Omental fat pad (tissue), 4 donors: ENCODE data around the gene MYH9. TPM values are rescaled to one million over a fixed set of nuclear protein-coding genes. Genes with fewer than 3 reads are reported as not detected.
"Not testable (repeated sequence)": the region's sequence is repeated elsewhere in the genome, so short reads cannot be mapped to it uniquely, and the experiment has no call there.

Experiments used
- ATAC-seq: fragments of 150-250 bp; one replicate; pipeline ENCODE4 v1.9.1; 2016; ENCODE audit warnings: mild to moderate bottlenecking, moderate library complexity; ENCODE audit not compliant: low FRiP score
- DNase-seq: peaks from one replicate; pipeline ENCODE4 v3.0.0-alpha.2; 2019; ENCODE audit warnings: low spot score
- CTCF ChIP-seq, 3 donors: fragments of 450-650 bp; IDR thresholded peaks; one replicate each; pipeline ENCODE4 v1.5.1; 2016 to 2017; ENCODE audit warnings: antibody characterized with exemption in 3 of 3, mild to moderate bottlenecking in 3 of 3, moderate library complexity in 2 of 3
- total RNA-seq, 4 donors: library from RNA; depleted of rRNA; stranded (reverse); fragments of >200 nt; gene quantifications; one replicate each; pipeline ENCODE4 v1.1.0, GENCODE V29; 2016

Gene MYH9
- total RNA-seq, 4 donors from 2014 or later: 225 to 463 (median 370) TPM

GRCh38 chr22:36419177-36419911, 31.6 kb upstream of the MYH9 start:
- TF ChIP-seq CTCF (IDR thresholded peaks at IDR 0.05): no peak
- ATAC-seq: peak; percentile 43
- DNase-seq: no peak

DNA sequence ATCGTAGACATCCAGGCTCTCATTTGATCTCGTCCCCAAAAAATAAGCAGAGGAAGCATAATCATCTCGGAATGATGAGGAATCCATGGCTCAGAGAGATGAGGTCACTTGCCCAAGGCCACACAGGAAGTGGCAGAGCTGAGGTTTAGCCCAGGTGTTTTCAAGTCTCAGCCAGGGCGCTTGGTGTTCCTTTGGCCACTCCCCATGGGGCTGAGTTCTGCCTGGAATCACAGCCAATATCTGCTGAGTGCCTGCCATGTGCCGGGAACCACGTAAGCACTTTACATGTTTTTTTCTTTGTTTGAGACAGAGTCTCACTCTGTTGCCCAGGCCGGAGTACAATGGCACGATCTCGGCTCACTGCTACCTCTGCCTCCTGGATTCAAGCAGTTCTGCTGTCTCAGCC, 29.5 kb upstream of the MYH9 start:
- ATAC-seq (no peak), DNase-seq (no peak)
- TF ChIP-seq CTCF (IDR thresholded peaks at IDR 0.05): no peak

- DNase-seq: no peak
- TF ChIP-seq CTCF (IDR thresholded peaks at IDR 0.05): no peak
- ATAC-seq: no peak
Measured at GRCh38 chr22:36415415-36416168, 27.8 kb upstream of the MYH9 start.

GRCh38 chr22:36413022-36413775, 25.4 kb upstream of the MYH9 start:
- ATAC-seq (no peak), DNase-seq (no peak)
- TF ChIP-seq CTCF (IDR thresholded peaks at IDR 0.05): no peak

DNA sequence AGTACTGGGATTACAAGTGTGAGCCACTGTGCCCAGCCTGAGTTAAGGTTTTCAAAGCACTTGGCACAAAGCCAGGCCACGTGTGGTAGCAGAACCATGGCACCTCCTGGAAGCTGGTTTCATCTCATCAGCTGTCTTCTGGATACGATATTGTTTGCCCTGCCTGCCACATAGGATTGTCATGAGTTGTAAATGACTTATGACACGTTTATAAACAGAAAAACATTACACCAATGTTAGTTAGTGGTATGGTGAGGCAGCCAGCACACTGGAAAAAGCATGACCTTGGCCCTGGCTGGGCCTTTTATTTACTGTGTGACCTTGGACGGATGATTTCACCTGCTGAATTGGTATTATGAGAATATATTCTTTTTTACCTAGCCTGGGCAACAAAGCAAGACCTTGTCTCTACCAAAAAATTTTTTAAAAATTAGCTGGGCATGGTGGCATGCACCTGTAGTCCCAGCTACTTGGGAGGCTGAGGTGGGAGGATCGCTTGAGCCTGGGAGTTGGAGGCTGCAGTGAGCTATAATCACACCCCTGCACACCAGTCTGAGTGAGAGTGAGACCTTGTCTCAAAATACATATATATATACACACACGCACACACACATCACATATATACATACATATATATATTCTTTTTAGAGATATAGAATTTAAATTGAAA, 24.0 kb upstream of the MYH9 start:
- TF ChIP-seq CTCF (IDR thresholded peaks at IDR 0.05): no peak
- ATAC-seq: no peak
- no peak for DNase-seq

DNA sequence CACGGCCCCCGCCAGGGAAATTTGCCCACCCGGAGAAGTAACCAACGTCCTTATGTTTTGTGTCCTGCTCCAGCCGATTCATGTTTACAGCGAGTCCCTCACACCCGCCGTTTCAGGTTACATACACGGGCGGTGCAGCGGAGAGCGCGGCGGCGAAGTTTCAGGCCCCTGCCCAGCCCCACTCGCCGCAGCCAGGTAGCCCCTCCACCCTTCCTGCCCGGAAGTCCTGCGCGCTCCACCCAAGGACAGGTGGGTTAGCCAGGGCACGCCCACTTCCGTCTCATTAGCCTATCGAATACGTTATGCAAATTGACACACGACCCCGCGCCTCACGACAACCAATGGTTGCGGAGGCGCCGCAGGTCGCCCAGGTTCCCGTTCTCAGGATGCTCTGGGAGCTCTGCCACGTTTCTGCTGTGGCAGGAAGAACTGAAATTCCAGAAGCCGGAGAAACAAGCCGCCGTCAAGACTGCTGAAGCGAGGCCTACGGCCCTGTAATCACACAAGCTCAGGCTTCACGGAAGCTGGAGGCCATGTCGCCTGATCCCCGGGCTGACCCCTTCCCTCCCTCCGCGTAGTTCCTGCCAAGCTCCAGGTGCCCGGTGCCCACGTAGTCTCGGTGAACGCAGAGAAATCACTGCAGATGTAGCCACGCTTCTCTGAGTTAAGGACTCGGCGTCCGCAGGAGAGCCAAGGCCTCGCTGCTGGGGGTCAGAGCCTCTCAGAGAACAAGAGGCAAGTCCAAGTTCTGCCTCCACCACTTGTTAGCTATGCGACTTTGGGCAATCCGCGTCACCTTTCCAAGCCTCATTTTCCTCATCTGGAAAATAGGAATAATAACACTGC, 22.4 kb upstream of the MYH9 start:
- DNase-seq (peak; percentile 36), ATAC-seq (peak; percentile 93)
- no peak for TF ChIP-seq CTCF (IDR thresholded peaks at IDR 0.05)

- ATAC-seq, DNase-seq: not testable (repeated sequence)
Measured at GRCh38 chr22:36409554-36409910, 21.8 kb upstream of the MYH9 start.
